ENCODE data around the gene SPRED2. TPM values are rescaled to one million over a fixed set of nuclear protein-coding genes. Genes with fewer than 3 reads are reported as not detected.

The SPRED2 gene
- total RNA-seq, 1 experiment from 2014 or later: 33.3 TPM

DNA sequence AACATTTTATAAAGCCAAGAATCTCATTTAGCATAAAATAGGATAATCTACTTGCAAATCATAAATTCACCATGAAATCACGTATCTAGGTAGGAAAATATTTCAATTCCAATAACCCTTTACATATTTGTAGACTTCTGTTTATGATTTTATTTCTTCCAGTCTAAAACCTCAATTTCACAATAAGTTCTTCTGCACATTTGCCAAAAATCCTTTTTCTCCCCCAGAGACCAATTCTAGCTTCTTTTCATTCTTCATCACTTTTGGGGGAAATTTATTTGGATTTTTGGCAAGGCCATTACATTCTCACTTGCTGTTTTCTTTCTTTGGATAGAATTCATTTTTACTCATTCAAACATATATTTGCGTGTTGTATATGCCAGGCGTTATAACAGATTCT is 86.8 kb downstream of the SPRED2 start:
- peaks cover 15% of the 10 kb centered on the region for H3K4me1 Mint-ChIP-seq (ENCODE audit: low read depth, unreplicated experiment)
- CTCF ChIA-PET: no interaction called here
- no peak overlapping the region for H3K4me3 Mint-ChIP-seq (ENCODE audit: low read depth, unreplicated experiment)
- H3K9me3 Mint-ChIP-seq (ENCODE audit: low read depth, unreplicated experiment): peaks cover 2% of the 10 kb centered on the region
- H3K36me3 Mint-ChIP-seq (ENCODE audit: insufficient read depth, unreplicated experiment): peaks cover 6% of the 10 kb centered on the region
- intact Hi-C loops (cut with micrococcal nuclease; ENCODE audit: unreplicated experiment): no loop called here
- no peak overlapping the region for H3K27ac Mint-ChIP-seq (ENCODE audit: unreplicated experiment)
- H3K27me3 Mint-ChIP-seq (ENCODE audit: unreplicated experiment): no peaks in the 10 kb centered on the region
- DNase-seq: no peak
- no TSS peak for BruUV-seq (replicated peaks)
- TF ChIP-seq CTCF (IDR thresholded peaks at IDR 0.05; ENCODE audit: unreplicated experiment): no peak

DNA sequence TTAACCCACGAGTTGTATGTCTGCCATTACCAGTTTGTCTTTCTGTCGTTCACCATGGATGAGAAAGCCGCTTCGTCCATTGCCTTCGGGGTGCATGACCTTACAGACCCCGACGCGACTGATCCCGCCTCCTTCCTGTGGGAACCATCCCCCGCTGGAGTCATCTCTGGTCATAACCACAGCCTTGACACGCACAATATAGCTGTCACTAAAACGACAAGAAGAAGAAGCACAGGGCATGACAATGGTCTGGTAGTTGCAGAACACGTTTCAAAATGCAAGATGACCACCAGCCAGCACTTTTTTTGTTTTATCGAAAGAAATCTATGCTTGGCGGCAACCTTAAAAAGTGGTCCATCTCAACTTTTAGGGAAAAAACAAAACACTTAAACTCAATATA is 87.7 kb downstream of the SPRED2 start:
- BruUV-seq (replicated peaks): no TSS peak
- CTCF ChIA-PET: interaction anchor here (0.6 kb wide), 1 partner anchor 627 kb away, joined by 7 read pairs; no protein-coding TSS in a partner anchor
- Mint-ChIP-seq H3K9me3 (ENCODE audit: low read depth, unreplicated experiment) (peaks cover 2% of the 10 kb centered on the region), H3K4me3 (ENCODE audit: low read depth, unreplicated experiment) (no peak overlapping the region), H3K36me3 (ENCODE audit: insufficient read depth, unreplicated experiment) (peaks cover 3% of the 10 kb centered on the region), H3K27ac (ENCODE audit: unreplicated experiment) (no peak overlapping the region), H3K4me1 (ENCODE audit: low read depth, unreplicated experiment) (peaks cover 10% of the 10 kb centered on the region), H3K27me3 (ENCODE audit: unreplicated experiment) (no peaks in the 10 kb centered on the region)
- DNase-seq: no peak
- intact Hi-C loops (cut with micrococcal nuclease; ENCODE audit: unreplicated experiment): no loop called here
- TF ChIP-seq CTCF (IDR thresholded peaks at IDR 0.05; ENCODE audit: unreplicated experiment): no peak

- BruUV-seq (replicated peaks): no TSS peak
- CTCF ChIA-PET: interaction anchor here (0.6 kb wide), 1 partner anchor 627 kb away, joined by 7 read pairs; no protein-coding TSS in a partner anchor
- Mint-ChIP-seq H3K4me1 (ENCODE audit: low read depth, unreplicated experiment) (peaks cover 10% of the 10 kb centered on the region), H3K27ac (ENCODE audit: unreplicated experiment) (no peak overlapping the region), H3K4me3 (ENCODE audit: low read depth, unreplicated experiment) (no peak overlapping the region), H3K36me3 (ENCODE audit: insufficient read depth, unreplicated experiment) (no peaks in the 10 kb centered on the region), H3K27me3 (ENCODE audit: unreplicated experiment) (no peaks in the 10 kb centered on the region), H3K9me3 (ENCODE audit: low read depth, unreplicated experiment) (peaks cover 2% of the 10 kb centered on the region)
- DNase-seq: no peak
- intact Hi-C loops (cut with micrococcal nuclease; ENCODE audit: unreplicated experiment): no loop called here
- TF ChIP-seq CTCF (IDR thresholded peaks at IDR 0.05; ENCODE audit: unreplicated experiment): no peak
Measured at GRCh38 chr2:65344182-65344581, 88.2 kb downstream of the SPRED2 start.

DNA sequence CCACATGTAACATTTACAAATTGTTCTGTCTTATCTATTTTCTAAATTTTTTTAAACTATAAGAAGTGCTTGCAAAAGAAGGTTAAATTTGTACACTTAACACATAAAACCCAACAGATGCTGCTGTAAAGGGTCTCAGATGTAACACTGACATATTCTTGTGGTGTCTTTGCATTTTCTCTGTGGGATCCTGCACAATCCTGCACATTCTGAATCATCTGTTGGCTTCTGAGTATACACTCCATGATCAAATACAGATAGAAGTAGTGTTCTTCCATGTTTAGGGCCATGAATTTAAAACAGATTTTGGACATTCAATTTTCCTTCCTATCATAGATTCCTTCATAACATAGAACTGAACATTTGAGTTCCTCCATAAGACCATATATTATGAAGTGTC is 89.0 kb downstream of the SPRED2 start:
- CTCF ChIA-PET: no interaction called here
- TF ChIP-seq CTCF (IDR thresholded peaks at IDR 0.05; ENCODE audit: unreplicated experiment): no peak
- Mint-ChIP-seq H3K9me3 (ENCODE audit: low read depth, unreplicated experiment) (peaks cover 2% of the 10 kb centered on the region), H3K4me3 (ENCODE audit: low read depth, unreplicated experiment) (no peak overlapping the region), H3K4me1 (ENCODE audit: low read depth, unreplicated experiment) (peaks cover 10% of the 10 kb centered on the region), H3K27me3 (ENCODE audit: unreplicated experiment) (no peaks in the 10 kb centered on the region), H3K36me3 (ENCODE audit: insufficient read depth, unreplicated experiment) (no peaks in the 10 kb centered on the region), H3K27ac (ENCODE audit: unreplicated experiment) (no peak overlapping the region)
- DNase-seq: no peak
- intact Hi-C loops (cut with micrococcal nuclease; ENCODE audit: unreplicated experiment): no loop called here
- no TSS peak for BruUV-seq (replicated peaks)
